WTC11 (cell line): ENCODE measurements around the gene DMXL2. TPM values are rescaled to one million over a fixed set of nuclear protein-coding genes. Genes with fewer than 3 reads are reported as not detected.
"Not testable (repeated sequence)": the region's sequence is repeated elsewhere in the genome, so short reads cannot be mapped to it uniquely, and the experiment has no call there.

Experiments used
- ATAC-seq: fragments of 200-7000 bp; cut with Tn5 transposase; 2 replicates; pipeline ENCODE4 v1.10.0; 2021; ENCODE audit warnings: mild to moderate bottlenecking, moderate library complexity
- CTCF ChIA-PET: fragments of 300-600 bp; sonication (Branson Sonifier 250); formaldehyde crosslinking; loops from one replicate; lab custom pipeline; 2021; ENCODE audit warnings: antibody characterized with exemption; lab: Charles Lee
- POLR2A ChIA-PET: fragments of 350-600 bp; sonication (Branson Sonifier 250); formaldehyde crosslinking; loops from one replicate; lab custom pipeline; 2021; ENCODE audit warnings: antibody characterized with exemption; lab: Charles Lee
- DNase-seq: peaks from one replicate; pipeline ENCODE4 v3.0.0; 2021; ENCODE audit warnings: low spot score
- H3K27ac Mint-ChIP-seq: 2 replicates; pipeline ENCODE4 v1.8.0; 2021; ENCODE audit warnings: mixed read lengths
- H3K27me3 Mint-ChIP-seq: 2 replicates; pipeline ENCODE4 v1.8.0; 2021; ENCODE audit warnings: low read depth, mild to moderate bottlenecking, moderate library complexity, mixed read lengths
- H3K36me3 Mint-ChIP-seq: 2 replicates; pipeline ENCODE4 v1.8.0; 2021; ENCODE audit warnings: mixed read lengths
- H3K4me1 Mint-ChIP-seq: 2 replicates; pipeline ENCODE4 v1.8.0; 2022; ENCODE audit warnings: mixed read lengths
- H3K4me3 Mint-ChIP-seq: 2 replicates; pipeline ENCODE4 v1.8.0; 2021; ENCODE audit warnings: mild to moderate bottlenecking, moderate library complexity, mixed read lengths
- H3K9me3 Mint-ChIP-seq: 2 replicates; pipeline ENCODE4 v1.8.0; 2021; ENCODE audit warnings: mixed read lengths
- ATF1 ChIP-seq: sonication (generic); formaldehyde crosslinking; IDR thresholded peaks from 2 replicates; pipeline ENCODE4 v1.8.1; 2023; ENCODE audit warnings: mild to moderate bottlenecking, moderate library complexity, missing genetic modification reagents
- CBFB ChIP-seq: sonication (generic); formaldehyde crosslinking; IDR thresholded peaks from 2 replicates; pipeline ENCODE4 v1.8.1; 2022; ENCODE audit warnings: mild to moderate bottlenecking, low read depth, missing genetic modification reagents
- GRHL2 ChIP-seq: fragments of 250-450 bp; sonication (Bioruptor Pico); IDR thresholded peaks from 2 replicates; pipeline ENCODE4 v1.8.0; 2022; ENCODE audit warnings: mild to moderate bottlenecking, moderate library complexity; ENCODE audit not compliant: insufficient replicate concordance, severe bottlenecking
- KAT7 ChIP-seq: sonication (generic); formaldehyde crosslinking; IDR thresholded peaks from 2 replicates; pipeline ENCODE4 v1.8.1; 2023; ENCODE audit warnings: missing genetic modification reagents, mild to moderate bottlenecking, borderline replicate concordance
- MYBL2 ChIP-seq: sonication (generic); formaldehyde crosslinking; IDR thresholded peaks from 2 replicates; pipeline ENCODE4 v1.8.1; 2023; ENCODE audit warnings: mild to moderate bottlenecking, moderate library complexity, missing genetic modification reagents
- PRRX2 ChIP-seq: fragments of 250-450 bp; sonication (Bioruptor Pico); IDR thresholded peaks from 2 replicates; pipeline ENCODE4 v1.8.0; 2021; ENCODE audit warnings: mild to moderate bottlenecking
- SP1 ChIP-seq: sonication (generic); formaldehyde crosslinking; conservative IDR thresholded peaks from 2 replicates; pipeline ENCODE4 v1.8.1; 2022; ENCODE audit warnings: missing genetic modification reagents
- TP53 ChIP-seq: sonication (generic); formaldehyde crosslinking; IDR thresholded peaks from 2 replicates; pipeline ENCODE4 v1.8.1; 2023; ENCODE audit warnings: mild to moderate bottlenecking, missing genetic modification reagents
- ZBTB21 ChIP-seq: sonication (generic); formaldehyde crosslinking; IDR thresholded peaks from 2 replicates; pipeline ENCODE4 v1.8.1; 2023; ENCODE audit warnings: mild to moderate bottlenecking, missing genetic modification reagents, borderline replicate concordance
- ZNF121 ChIP-seq: sonication (generic); formaldehyde crosslinking; IDR thresholded peaks from 2 replicates; pipeline ENCODE4 v1.8.0; 2023; ENCODE audit warnings: missing genetic modification reagents
- ZNF219 ChIP-seq: sonication (generic); formaldehyde crosslinking; IDR thresholded peaks from 2 replicates; pipeline ENCODE4 v1.8.0; 2023; ENCODE audit warnings: missing genetic modification reagents, mild to moderate bottlenecking, borderline replicate concordance
- ZNF263 ChIP-seq: sonication (generic); formaldehyde crosslinking; IDR thresholded peaks from 2 replicates; pipeline ENCODE4 v1.8.1; 2022; ENCODE audit warnings: low read depth, mild to moderate bottlenecking, moderate library complexity, missing genetic modification reagents
- total RNA-seq: library from RNA; stranded (reverse); gene quantifications from 3 replicates; pipeline ENCODE4 v1.2.3, GENCODE V29; 2021
- TF ChIP-seq, protein P1 (sequence below): sonication (generic); formaldehyde crosslinking; IDR thresholded peaks from 2 replicates; pipeline ENCODE4 v1.8.1; 2022; ENCODE audit warnings: missing genetic modification reagents, borderline replicate concordance
- TF ChIP-seq, protein P2 (sequence below): fragments of 250-450 bp; sonication (Bioruptor Pico); IDR thresholded peaks from 2 replicates; pipeline ENCODE4 v1.9.0; 2021; ENCODE audit warnings: moderate library complexity, mild to moderate bottlenecking, inconsistent platforms, borderline replicate concordance
- TF ChIP-seq, protein P3 (sequence below): sonication (generic); formaldehyde crosslinking; conservative IDR thresholded peaks from 2 replicates; pipeline ENCODE4 v1.8.1; 2023; ENCODE audit warnings: mild to moderate bottlenecking, low read depth, missing genetic modification reagents, moderate library complexity
- TF ChIP-seq, protein P4 (sequence below): sonication (generic); formaldehyde crosslinking; IDR thresholded peaks from 2 replicates; pipeline ENCODE4 v1.8.1; 2023; ENCODE audit warnings: mild to moderate bottlenecking, missing genetic modification reagents
- TF ChIP-seq, protein P5 (sequence below): fragments of 250-450 bp; sonication (Bioruptor Pico); IDR thresholded peaks from 2 replicates; pipeline ENCODE4 v1.9.0; 2021; ENCODE audit warnings: mild to moderate bottlenecking
- TF ChIP-seq, protein P6 (sequence below): fragments of 250-450 bp; sonication (Bioruptor Pico); IDR thresholded peaks from 2 replicates; pipeline ENCODE4 v2.1.2; 2022; ENCODE audit warnings: mild to moderate bottlenecking, moderate library complexity
- TF ChIP-seq, protein P7 (sequence below): sonication (generic); formaldehyde crosslinking; IDR thresholded peaks from 2 replicates; pipeline ENCODE4 v1.8.1; 2022; ENCODE audit warnings: low read depth, missing genetic modification reagents, borderline replicate concordance

DMXL2 gene
- total RNA-seq, 1 experiment from 2014 or later: 10.4 TPM

DNA sequence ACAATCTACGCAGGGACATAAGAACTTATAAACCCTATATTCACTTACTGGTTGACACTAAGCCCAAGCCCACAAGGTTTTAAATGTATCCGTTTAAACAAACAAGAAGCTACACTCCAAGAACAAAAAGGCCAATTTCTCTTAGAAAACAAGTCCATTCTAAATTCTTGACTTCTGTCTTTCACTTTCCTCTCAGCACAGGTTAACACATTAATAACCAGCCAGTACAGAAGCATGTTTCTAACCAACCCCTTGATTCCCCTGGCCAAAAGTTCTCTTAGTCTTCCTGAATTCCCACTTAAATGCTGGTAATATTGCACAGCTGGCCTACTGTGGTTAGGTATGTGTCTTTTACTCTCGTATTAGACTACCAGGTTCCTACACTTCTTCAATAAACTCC, 4.7 kb downstream of the DMXL2 start:
- no peak overlapping the region for H3K4me3 Mint-ChIP-seq
- peaks cover 9% of the 10 kb centered on the region for H3K36me3 Mint-ChIP-seq
- peaks cover 28% of the 10 kb centered on the region for H3K27me3 Mint-ChIP-seq
- no peak for DNase-seq
- no peak for TF ChIP-seq GRHL2
- TF ChIP-seq, protein P1, sequence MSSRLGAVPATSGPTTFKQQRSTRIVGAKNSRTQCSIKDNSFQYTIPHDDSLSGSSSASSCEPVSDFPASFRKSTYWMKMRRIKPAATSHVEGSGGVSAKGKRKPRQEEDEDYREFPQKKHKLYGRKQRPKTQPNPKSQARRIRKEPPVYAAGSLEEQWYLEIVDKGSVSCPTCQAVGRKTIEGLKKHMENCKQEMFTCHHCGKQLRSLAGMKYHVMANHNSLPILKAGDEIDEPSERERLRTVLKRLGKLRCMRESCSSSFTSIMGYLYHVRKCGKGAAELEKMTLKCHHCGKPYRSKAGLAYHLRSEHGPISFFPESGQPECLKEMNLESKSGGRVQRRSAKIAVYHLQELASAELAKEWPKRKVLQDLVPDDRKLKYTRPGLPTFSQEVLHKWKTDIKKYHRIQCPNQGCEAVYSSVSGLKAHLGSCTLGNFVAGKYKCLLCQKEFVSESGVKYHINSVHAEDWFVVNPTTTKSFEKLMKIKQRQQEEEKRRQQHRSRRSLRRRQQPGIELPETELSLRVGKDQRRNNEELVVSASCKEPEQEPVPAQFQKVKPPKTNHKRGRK (CRISPR knock-in tag): no peak
- CTCF ChIA-PET: no interaction called here
- POLR2A ChIA-PET: no interaction called here
- no peak overlapping the region for H3K27ac Mint-ChIP-seq
- peaks cover 7% of the 10 kb centered on the region for H3K4me1 Mint-ChIP-seq
- ATAC-seq: no peak
- H3K9me3 Mint-ChIP-seq: peaks cover 15% of the 10 kb centered on the region

DNA sequence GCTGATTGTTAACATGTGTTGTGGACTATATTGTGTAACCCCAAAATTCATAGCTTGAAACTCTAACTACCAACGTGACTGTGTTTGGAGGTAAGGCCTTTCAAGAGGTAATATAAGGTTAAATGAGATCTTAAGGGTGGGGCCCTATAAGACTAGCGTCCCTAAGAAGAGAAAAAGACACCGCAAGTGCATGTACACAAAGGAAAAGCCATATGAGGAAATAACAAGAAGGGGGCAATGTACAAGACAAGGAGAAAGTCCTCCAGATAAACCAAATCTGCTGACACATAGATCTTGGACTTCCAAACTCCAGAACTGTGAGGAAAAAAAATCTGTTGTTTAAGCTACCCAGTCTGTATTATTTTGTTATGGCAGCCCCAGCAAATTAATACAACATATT, 8.6 kb downstream of the DMXL2 start:
- Mint-ChIP-seq H3K27me3 (peaks cover 2% of the 10 kb centered on the region; the same call in 1 of the 2 replicates), H3K4me3 (no peak overlapping the region), H3K4me1 (no peaks in the 10 kb centered on the region), H3K27ac (no peak overlapping the region), H3K9me3 (peaks cover 44% of the 10 kb centered on the region), H3K36me3 (peaks cover 28% of the 10 kb centered on the region)
- ATAC-seq (no peak), DNase-seq (no peak)
- CTCF ChIA-PET: no interaction called here
- TF ChIP-seq, protein P2, sequence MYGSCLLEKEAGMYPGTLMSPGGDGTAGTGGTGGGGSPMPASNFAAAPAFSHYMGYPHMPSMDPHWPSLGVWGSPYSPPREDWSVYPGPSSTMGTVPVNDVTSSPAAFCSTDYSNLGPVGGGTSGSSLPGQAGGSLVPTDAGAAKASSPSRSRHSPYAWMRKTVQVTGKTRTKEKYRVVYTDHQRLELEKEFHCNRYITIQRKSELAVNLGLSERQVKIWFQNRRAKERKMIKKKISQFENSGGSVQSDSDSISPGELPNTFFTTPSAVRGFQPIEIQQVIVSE (CRISPR knock-in tag): no peak
- TF ChIP-seq, protein P3, sequence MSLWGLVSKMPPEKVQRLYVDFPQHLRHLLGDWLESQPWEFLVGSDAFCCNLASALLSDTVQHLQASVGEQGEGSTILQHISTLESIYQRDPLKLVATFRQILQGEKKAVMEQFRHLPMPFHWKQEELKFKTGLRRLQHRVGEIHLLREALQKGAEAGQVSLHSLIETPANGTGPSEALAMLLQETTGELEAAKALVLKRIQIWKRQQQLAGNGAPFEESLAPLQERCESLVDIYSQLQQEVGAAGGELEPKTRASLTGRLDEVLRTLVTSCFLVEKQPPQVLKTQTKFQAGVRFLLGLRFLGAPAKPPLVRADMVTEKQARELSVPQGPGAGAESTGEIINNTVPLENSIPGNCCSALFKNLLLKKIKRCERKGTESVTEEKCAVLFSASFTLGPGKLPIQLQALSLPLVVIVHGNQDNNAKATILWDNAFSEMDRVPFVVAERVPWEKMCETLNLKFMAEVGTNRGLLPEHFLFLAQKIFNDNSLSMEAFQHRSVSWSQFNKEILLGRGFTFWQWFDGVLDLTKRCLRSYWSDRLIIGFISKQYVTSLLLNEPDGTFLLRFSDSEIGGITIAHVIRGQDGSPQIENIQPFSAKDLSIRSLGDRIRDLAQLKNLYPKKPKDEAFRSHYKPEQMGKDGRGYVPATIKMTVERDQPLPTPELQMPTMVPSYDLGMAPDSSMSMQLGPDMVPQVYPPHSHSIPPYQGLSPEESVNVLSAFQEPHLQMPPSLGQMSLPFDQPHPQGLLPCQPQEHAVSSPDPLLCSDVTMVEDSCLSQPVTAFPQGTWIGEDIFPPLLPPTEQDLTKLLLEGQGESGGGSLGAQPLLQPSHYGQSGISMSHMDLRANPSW: no peak
- TF ChIP-seq, protein P4, sequence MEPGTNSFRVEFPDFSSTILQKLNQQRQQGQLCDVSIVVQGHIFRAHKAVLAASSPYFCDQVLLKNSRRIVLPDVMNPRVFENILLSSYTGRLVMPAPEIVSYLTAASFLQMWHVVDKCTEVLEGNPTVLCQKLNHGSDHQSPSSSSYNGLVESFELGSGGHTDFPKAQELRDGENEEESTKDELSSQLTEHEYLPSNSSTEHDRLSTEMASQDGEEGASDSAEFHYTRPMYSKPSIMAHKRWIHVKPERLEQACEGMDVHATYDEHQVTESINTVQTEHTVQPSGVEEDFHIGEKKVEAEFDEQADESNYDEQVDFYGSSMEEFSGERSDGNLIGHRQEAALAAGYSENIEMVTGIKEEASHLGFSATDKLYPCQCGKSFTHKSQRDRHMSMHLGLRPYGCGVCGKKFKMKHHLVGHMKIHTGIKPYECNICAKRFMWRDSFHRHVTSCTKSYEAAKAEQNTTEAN (CRISPR knock-in tag): no peak
- TF ChIP-seq, protein P5, sequence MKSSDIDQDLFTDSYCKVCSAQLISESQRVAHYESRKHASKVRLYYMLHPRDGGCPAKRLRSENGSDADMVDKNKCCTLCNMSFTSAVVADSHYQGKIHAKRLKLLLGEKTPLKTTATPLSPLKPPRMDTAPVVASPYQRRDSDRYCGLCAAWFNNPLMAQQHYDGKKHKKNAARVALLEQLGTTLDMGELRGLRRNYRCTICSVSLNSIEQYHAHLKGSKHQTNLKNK (CRISPR knock-in tag): no peak
- TF ChIP-seq, protein P6, sequence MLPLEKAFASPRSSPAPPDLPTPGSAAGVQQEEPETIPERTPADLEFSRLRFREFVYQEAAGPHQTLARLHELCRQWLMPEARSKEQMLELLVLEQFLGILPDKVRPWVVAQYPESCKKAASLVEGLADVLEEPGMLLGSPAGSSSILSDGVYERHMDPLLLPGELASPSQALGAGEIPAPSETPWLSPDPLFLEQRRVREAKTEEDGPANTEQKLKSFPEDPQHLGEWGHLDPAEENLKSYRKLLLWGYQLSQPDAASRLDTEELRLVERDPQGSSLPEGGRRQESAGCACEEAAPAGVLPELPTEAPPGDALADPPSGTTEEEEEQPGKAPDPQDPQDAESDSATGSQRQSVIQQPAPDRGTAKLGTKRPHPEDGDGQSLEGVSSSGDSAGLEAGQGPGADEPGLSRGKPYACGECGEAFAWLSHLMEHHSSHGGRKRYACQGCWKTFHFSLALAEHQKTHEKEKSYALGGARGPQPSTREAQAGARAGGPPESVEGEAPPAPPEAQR (CRISPR knock-in tag): no peak
- no peak for TF ChIP-seq ZNF263
- TF ChIP-seq PRRX2 (CRISPR knock-in tag): no peak
- no peak for TF ChIP-seq TP53
- TF ChIP-seq ZNF121: no peak
- TF ChIP-seq ATF1 (CRISPR knock-in tag): no peak
- no peak for TF ChIP-seq SP1 (CRISPR knock-in tag)
- TF ChIP-seq, protein P7, sequence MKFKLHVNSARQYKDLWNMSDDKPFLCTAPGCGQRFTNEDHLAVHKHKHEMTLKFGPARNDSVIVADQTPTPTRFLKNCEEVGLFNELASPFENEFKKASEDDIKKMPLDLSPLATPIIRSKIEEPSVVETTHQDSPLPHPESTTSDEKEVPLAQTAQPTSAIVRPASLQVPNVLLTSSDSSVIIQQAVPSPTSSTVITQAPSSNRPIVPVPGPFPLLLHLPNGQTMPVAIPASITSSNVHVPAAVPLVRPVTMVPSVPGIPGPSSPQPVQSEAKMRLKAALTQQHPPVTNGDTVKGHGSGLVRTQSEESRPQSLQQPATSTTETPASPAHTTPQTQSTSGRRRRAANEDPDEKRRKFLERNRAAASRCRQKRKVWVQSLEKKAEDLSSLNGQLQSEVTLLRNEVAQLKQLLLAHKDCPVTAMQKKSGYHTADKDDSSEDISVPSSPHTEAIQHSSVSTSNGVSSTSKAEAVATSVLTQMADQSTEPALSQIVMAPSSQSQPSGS (CRISPR knock-in tag): no peak
- no peak for TF ChIP-seq ZNF219 (CRISPR knock-in tag)
- TF ChIP-seq CBFB (CRISPR knock-in tag): no peak
- TF ChIP-seq KAT7 (CRISPR knock-in tag): no peak
- no peak for TF ChIP-seq MYBL2 (CRISPR knock-in tag)
- no peak for TF ChIP-seq ZBTB21 (CRISPR knock-in tag)
- TF ChIP-seq, all 79 proteins: peak for 0
- POLR2A ChIA-PET: no interaction called here

DNA sequence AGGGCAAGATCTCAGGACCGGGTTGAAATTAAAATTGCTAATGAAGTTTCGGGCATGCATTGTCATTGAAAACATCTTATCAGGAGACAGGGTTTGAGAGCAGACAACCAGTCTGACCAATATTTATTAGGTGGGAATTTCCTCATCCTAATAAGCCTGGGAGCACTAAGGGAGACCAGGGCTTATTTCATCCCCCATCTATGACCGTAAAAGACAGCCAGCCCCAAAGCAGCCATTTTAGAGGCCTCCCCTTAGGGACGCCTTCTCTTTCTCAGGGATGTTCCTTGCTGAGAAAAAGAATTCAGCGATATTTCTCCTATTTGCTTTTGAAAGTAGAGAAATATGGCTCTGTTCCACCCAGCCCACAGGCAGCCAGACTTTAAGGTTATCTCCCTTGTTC, 9.9 kb downstream of the DMXL2 start:
- Mint-ChIP-seq H3K36me3 (peaks cover 28% of the 10 kb centered on the region), H3K9me3 (peaks cover 49% of the 10 kb centered on the region)
- H3K27ac Mint-ChIP-seq, CTCF ChIA-PET, POLR2A ChIA-PET, H3K4me3 Mint-ChIP-seq, ATAC-seq, H3K27me3 Mint-ChIP-seq, H3K4me1 Mint-ChIP-seq: not testable (repeated sequence)
- peak; percentile 22 for DNase-seq

DNA sequence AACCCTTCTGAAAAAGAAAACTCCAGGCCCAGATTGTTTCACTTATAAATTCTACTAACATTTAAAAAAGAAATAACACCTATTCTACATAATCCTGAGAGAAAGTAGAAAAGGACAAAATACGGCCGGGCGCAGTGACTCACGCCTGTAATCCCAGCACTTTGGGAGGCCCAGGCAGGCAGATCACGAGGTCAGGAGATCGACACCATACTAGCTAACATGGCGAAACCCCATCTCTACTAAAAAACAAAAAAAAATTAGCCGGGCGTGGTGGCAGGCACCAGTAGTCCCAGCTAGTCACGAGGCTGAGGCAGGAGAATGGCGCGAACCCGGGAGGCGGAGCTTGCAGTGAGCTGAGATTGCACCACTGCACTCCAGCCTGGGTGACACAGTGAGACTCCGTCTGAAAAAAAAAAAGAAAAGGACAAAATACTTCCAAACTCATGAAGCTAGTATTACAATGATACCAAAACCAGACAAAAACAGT, 19.1 kb downstream of the DMXL2 start:
- H3K4me3 Mint-ChIP-seq, POLR2A ChIA-PET, ATAC-seq, H3K27me3 Mint-ChIP-seq, DNase-seq, H3K36me3 Mint-ChIP-seq, H3K4me1 Mint-ChIP-seq, H3K27ac Mint-ChIP-seq: not testable (repeated sequence)
- peaks cover 22% of the 10 kb centered on the region for H3K9me3 Mint-ChIP-seq
- CTCF ChIA-PET: interaction anchor here (0.6 to 1.1 kb wide), 2 partner anchors 67 to 700 kb away, joined by 4 to 5 read pairs; no protein-coding TSS in a partner anchor
